ENCODE results near the gene ZFAND3.

The ZFAND3 gene

DNA sequence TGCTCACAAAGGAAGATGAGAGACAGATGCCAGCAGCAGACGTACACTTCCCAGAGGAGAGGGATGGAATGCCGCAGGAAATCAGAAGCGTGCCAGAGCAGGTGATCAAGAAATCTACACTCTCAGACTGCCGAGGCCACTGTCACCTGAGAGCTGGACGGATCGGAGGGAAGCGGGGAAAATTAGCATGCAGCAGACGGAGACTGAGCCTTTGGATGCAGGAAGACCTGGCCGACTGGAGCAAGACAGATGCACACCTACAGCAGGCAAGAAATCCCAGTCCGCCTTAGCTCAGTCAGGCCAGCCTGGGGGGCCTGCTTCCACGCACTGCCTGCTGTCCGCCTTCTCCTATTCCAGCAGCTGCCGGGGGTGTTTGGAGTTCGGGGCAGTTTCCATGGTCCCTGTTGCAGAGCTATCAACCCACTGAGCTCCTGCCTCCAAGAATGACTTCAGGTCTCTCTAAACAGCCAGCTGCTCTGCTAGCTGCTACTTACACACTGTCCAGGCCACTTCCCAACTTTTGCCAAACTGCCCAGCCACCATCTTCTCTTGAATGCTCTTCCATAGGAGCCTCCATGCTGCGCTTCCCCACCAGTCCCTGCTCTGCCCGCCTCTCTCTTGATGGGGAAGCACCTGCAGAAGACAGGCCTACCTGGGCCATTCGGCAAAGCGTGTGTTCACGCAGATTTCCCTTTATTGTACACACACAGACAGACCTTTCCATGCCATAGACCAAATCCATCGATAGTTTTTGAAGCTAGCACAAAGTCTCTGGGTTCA lies 368.5 kb downstream of the ZFAND3 start:
- no peak for DNase-seq (ENCODE audit: low spot score)

DNA sequence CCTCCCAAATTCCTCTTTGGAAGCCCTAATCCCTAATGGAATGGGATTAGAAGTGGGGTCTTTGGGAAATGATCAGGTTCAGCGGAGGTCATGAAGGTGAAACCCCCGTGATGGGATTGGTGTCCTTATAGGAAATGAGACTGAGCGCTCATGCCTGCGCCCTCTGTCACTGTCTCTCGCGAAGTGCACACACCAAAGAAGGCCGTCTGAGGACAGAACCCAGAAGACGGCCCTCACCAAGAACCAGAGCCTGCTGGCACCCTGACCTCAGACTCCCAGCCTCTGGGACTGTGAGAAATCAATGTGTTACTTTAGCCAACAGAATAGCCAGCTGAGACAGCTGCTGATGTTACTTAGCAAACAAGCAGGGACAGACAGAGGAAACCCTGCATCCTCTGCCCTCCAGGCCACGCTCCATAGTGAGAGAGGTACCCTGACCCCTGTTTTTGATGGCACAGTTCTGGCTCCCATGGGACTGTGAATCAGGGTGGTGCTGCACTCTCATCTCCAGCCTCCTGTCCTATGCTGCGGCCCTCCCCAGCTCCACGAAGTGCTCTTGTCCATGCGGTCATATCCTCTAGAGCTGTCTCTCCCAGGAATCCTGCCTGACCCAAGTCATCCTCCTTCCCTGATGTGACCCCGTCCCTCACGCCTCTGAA lies 369.3 kb downstream of the ZFAND3 start:
- DNase-seq (ENCODE audit: low spot score) = no peak

DNA sequence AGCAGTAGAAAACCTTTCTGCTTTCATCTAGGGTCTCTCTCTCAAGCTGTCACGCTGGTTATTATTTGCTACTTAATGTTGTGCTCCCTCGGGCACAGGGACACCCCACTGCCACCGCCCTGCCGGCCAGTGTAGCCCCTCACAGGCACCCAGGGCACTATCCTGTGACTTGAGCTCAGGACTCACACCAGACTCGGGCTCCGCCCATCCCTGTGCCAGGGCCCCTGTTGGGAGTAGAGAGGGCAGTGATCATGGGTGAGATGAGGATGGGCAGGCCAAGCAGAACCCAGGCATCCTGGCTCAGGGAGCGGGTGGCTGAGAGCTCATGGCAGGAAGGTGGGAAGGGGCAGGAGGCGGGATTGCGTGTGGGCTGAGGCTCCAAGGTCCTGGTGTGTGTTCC lies 371.9 kb downstream of the ZFAND3 start:
- DNase-seq (ENCODE audit: low spot score) = no peak

DNA sequence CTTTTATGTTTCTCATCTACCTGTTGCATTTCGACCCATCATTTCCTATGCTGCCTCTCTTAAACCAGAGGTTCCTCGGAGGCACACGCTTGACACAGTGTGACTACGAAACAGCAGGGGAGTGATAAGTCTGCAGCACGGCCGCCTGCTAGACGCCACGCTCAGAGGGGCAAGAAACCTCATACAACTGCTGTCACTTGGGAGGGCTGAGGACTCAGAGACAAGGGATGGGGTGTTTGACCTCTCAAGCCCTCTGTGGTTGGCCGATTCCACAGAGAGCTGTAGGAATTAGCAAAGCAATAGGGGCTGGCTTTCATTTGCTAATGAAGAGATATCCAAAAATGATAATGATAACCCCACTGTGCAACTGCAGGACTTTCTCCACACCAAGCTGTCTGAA lies 372.5 kb downstream of the ZFAND3 start:
- DNase-seq (ENCODE audit: low spot score) = no peak

DNA sequence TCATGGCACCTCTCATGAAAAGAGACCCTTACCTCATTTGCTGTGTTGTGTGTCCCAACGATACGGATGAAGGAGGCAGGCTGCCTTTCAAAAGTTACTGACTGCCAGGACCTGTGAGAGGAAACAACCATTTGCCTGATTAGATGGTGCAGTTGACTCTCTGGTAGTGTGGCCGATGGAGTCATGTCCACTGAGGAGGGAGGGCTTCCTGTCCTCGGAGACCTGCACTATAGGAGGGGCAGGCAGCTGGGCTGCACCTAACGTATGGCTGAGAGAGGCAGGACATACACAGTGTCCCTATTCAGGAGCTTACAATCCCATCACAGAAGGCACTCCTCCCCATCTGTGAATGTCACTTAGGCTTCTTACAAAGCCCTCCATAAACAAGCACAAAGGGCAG lies 373.0 kb downstream of the ZFAND3 start:
- no peak for DNase-seq (ENCODE audit: low spot score)

DNA sequence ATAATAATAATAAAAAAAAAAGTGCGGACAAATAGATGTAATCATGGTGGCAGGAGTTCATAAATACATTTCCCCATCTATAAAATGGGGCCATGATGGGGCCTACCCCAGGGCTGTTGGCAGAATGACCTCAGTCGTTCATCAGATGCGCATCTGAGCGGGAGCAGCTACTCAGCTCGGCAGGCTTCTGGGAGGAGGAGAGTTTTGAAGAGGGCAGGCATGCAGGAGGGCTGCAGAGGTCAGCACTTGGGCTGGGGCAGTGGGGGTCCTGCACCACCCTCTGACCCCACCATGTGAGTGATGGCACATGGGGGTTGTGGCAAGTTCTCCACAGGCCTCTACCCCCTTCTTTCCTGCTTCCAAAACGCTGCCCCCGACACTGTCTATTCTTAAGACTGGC lies 373.5 kb downstream of the ZFAND3 start:
- DNase-seq (ENCODE audit: low spot score) = no peak

DNA sequence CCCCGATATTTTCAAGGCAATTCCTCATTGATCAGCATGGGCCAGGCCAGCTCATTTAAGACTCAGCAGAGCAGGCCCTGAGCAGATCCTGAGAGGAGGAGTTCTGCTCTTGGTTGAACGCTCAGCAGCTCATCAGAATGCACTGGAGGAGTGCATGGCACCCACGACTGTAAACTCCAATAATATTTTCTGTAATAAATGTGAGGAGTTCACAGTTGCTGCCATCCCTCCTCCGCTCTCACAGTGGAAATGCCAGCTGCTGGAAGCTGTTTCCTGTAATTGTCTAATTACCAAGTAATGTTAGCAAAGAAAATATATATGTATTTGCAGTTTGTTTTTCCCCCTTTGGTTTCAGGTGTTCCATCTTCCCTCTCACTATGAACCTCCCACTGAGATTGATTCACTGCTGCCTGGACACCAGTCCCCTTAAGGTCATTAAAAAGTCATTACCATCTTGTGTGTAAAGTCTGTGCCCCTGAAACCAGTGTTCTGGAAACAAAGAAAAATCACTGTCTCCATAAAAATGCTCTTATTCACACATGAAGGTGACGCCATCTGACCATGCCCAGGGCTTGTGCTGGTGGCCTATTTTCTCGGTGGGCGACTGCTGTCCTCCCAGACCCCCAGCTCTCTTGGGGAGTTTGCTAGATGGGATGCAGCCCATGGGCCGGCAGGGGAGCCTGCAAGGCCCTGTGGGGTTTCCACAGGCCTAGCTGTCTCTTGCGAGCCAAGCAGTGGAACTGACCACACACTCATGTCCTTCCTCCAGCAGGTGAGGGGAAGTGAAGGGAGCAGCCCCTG lies 374.2 kb downstream of the ZFAND3 start:
- no peak for DNase-seq (ENCODE audit: low spot score)

DNA sequence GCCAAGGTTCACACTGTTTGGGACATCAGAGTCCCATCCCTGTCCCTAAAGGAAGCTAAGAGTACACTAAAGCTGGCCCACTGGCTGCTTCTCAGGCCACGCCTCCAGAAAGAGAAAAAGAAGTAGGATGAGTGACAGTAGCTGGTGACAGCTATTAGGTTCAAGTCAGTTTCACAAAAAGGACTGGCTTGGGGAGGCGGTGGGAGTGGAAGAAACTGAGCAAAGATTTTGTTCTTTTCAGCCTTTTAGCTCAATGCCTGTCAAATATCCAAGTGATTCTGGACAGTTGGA lies 374.7 kb downstream of the ZFAND3 start:
- DNase-seq (ENCODE audit: low spot score) = no peak

DNA sequence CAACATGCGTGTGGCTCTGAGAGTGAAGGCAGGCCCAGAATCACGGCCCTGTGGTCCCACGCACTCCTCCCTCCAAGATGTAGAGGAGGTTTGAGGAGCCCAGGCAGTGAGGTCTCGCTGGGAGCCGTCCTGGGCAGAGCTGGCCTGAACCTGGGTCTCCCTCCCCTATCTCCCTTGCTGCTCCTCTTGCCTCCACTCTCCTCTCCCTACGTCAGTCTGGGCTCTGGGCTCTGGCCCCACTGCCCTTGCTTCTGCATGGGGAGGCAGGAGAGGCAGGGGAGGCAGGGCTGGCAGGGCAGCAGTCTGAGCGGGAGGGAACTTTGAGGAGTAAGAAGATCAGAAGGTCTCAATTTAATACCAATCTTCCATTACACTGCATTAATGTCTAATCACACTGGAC lies 375.1 kb downstream of the ZFAND3 start:
- no peak for DNase-seq (ENCODE audit: low spot score)

DNA sequence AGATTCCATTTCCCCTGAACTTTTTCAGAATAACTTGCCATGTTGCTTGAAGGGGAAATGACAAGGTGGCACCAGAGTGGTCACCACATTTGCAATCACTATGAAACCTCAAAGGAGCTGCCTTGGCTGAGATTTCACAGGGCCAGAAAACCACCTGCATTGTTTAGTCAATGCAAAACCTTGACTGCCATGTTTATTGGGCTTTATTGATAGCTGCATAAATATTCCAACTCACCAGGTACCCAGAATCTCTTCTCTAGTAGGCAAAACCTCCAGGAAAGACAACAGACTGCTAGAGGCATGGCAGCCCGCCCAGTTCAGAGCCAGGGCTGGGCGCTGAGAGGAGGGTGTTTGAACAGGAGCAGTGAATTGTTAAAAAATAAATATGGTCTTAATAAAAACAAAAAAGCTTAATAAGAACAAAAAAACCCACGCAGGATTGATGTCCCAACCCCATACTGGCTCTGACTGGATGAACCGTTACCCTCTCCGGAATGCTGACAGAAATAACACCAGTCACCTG lies 375.6 kb downstream of the ZFAND3 start:
- DNase-seq (ENCODE audit: low spot score) = no peak

DNA sequence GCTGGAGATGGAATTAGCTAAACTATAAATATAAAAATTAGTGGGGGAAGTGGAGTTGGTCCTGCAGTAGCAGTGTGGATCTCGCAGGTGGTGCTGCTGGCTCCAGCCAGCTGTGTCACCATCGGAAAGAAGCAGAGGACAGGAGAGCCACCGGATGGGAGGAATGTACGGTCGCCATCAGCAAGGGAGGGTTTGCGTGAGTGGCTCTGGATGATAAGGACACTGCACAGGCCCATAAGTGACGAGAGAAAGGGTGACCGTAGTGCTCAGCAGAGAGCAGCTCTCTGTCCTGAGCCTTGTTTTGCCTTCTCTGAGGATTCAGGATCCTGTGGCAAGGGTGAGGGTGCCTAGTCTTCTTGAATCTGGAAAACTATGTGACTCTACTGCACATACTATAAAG lies 378.7 kb downstream of the ZFAND3 start:
- DNase-seq (ENCODE audit: low spot score) = no peak

Measured in hepatic stellate cell (primary cell).